Measurements from ENCODE around the gene IFNLR1.

IFNLR1 gene

GRCh38 chr1:24147194-24147593 lies 39.9 kb downstream of the IFNLR1 start:
- DNase-seq: no peak

DNA sequence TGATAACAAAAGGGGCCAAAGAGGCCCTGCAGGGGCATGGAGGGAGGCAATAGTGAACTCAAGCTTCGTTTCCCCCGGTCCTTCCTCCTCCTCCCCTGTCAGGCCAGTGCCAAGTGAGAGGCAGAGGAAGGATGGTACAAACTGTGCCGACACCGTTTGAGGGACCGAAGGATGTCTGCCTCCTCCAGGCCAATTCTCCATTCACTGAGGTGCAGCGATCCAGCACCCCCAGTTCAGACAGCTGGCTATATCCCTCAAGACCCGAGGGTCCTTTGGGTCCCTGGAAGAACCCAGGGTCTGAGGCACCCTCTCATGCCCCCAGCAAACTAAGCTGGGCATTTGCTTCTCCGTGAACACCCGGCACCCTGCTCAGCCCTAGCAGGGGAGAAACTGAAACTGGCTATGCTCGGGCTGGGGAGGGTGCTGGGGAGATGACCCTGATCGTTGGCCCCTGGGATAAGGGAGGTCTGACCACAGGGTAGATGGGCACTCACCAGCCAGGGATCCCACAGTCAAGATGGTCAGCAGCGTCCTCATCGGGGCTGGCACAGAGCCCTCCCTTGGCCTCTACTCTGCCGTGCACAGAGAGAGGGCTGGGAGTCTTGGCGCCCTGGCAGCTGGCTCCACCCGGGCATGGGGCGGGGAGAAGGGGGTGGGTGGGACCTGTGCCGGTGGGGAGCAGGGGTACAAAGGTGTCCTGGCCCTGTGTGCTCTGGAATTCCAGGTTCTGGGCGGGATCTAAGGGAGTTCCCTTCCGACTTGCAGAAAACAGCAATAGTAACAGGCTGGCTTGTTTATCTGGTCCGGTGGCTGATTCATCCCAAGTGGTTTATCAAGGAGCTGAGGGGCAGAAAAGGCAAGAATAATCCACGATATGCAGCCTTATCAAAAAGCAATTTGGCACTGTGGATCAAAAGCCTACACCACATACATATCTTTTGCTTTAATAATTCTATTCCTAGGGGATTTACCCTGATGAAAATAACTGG lies 44.2 kb downstream of the IFNLR1 start, which contains the start of gene IL22RA1:
Gene IL22RA1 (minus strand): TSS at position 595 of the 989 bp plus-strand sequence. CDS start 58 bp downstream, at position 537.
- DNase-seq: no peak

DNA sequence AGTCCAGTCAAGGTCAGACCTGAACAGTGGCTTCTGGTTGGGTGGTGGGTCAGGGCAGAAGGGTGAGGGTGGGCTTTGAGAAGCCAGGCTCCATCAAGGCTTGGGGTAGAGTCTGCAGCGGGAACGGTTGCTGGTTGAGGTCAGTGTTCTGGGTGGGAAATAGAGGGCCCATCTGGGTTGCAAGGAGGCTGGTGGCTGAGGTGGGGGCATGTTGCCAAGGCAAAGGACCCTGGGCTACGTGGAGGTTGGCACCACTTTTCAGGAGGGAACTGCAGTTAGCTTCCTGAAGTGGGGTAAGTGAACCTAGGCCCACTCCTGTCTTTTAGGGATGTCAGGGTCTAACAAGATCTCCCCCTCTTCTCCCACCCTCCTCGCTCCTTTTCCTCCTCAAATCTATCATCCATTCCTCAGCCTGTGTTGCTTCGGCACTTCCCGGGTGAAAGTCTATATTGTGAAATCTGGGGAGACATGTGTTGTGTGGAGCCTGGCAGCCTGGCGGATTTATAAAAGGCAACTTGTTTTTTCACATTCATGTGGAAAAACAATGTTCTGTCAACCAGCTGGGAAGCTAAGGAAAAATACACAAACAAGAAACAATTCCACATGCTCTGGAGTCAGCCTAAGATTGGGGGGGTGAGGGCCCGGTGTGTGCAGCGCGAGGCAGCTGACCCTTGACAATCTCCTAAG lies 45.6 kb downstream of the IFNLR1 start:
- DNase-seq: no peak

DNA sequence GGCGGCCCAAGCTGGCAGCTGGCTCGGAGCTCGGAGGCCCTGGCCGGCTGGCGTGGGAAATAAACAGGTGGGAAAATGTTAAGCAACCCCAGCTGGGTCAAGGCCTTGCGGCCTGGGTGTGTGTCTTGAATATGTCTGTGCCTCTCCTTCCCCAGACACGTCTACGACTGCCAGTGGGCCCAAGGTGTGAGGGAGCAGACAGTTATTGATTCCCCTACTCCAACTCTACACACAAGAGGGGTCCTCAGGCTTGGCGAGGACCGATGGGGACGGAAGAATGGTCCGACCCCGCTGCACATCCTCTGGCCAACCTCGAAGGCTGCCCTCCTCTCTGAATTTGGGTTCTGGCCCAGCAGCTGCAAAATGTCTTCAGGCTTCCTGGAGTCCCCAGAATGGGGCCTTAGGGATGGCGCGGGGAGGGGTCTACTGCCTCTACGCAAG lies 46.3 kb downstream of the IFNLR1 start:
- no peak for DNase-seq

GRCh38 chr1:24139841-24140425 lies 47.2 kb downstream of the IFNLR1 start:
- no peak for DNase-seq

- no peak for DNase-seq
Measured at GRCh38 chr1:24139222-24139489, 47.9 kb downstream of the IFNLR1 start.

GRCh38 chr1:24138476-24139221 lies 48.4 kb downstream of the IFNLR1 start:
- DNase-seq: no peak

DNA sequence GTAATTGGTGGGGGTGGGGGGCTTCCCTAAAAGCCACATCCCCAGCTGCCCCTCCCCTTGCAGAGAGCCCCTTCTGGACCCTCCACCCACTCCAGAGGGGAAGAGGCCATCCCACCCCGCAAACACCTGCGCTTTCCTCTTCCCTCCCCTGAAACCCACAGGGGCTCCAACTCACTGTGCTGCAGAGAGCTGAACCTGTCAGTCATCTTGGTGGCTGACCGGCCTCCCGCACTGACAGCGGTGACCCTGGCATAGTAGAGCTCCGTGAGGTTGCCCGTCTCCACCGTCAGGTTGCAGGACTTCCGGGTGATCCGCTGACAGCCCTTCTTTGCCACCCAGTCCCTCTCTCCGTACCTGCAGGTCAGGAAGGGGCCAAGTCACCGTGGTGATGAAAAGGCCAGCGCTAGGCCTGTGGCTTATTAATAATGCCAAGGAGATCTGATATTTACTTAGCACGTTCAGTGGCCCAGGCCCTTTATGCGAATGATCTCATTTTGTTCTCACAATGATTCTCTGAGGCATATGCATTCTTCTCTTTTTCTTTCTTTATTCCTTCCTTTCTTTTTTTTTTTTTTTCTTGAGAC lies 50.0 kb downstream of the IFNLR1 start:
- no peak for DNase-seq

DNA sequence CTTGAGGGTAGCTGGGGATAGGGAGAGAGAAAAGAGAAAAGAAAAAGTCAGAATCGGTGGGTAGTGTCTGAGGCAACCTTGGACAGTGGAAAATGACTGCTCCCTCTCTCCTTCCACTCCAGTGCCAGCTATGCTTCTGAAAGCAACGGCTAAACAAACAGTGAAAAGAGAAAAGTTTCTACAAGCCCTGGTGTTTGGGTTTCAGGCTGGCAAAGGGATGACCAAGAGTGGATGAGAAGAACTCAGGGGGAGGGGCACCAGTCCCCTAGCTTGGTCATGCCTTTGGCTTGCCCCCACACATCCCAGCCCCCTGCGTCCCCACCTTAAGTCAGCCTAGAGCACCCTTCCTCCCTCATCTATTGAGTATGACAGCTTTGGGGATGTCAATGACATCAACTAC lies 52.7 kb downstream of the IFNLR1 start:
- DNase-seq: no peak

GRCh38 chr1:24133819-24134218 lies 53.3 kb downstream of the IFNLR1 start:
- DNase-seq: no peak

GRCh38 chr1:24130385-24130784 lies 56.7 kb downstream of the IFNLR1 start:
- no peak for DNase-seq

DNA sequence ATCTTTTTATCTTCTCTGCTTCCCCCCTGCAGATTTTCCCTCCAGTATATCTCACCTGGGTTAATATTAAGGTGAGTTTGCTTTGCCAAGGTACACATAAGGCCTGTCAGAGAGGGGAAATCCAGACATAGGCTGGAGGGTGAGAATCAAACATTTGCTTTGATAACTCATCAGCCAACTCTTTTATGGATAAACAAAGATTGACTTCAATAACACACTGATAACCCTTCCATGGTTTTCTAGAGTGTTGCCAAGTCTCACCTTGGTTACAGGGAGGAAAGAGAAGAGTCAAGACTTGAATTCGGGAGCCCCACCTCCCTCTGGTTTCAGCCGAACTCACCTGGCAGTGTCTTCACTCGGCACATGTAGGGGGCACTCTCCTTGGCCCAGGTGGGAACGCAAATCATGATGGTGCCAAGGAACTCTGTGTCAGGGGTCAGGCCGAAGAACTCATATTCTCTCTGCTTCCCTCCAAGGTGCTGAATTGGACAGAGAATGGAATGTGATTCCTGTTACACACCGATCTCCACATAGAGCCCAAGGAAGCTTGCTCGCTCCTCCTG lies 59.2 kb downstream of the IFNLR1 start:
- DNase-seq: no peak

DNA sequence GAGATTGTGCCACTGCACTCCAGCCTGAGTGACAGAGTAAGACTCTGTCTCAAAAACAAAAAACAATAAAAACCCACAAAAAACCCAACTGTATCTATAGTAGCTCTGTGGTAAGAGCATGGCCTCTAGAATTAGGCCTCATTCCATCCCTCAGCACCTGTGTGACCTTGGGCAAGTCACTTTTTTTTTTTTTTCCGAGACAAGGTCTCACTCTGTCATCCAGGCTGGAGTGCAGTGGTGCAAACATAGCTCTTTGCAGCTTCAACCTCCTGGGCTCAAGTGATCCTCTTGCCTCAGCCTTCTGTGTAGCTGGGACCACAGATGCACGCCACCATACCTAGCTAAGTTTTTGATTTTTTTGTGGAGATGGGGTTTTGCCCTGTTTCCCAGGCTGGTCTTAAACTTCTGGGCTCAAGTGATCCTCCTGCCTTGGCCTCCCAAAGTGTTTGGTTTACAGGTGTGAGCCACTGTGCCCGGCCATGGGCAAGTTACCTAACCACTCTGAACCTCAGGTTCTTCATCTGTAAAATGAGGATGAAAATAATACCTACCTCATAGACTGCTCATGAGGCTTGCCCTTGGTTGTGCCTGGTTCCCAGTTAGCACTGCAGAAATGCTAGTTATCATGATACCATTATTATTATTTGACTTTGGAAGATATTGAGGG lies 59.8 kb downstream of the IFNLR1 start:
- DNase-seq: no peak

GRCh38 chr1:24126672-24127023 lies 60.4 kb downstream of the IFNLR1 start:
- no peak for DNase-seq

GRCh38 chr1:24126018-24126671 lies 60.9 kb downstream of the IFNLR1 start:
- DNase-seq: no peak

DNA sequence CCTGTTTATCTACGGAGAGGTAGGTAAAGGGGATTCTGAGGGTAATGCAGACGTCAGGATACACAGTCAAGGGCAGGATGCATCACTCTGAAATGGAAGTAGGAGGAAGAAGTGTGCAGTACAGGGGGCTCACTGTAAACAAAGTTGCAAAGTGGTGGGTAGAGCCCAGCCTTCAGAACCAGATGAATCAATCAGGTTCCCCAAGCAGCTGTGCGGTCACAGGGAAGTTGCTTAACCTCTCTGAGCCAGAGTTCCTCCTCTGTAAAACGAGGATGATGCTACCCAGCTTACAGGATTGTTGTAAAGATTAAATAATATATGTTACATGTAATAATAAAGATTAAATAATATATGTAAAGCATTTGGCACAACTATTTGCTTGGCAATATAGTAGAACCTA lies 61.6 kb downstream of the IFNLR1 start:
- DNase-seq: no peak

- DNase-seq: no peak
Measured at GRCh38 chr1:24124980-24125379, 62.1 kb downstream of the IFNLR1 start.

- no peak for DNase-seq
Measured at GRCh38 chr1:24123611-24124010, 63.5 kb downstream of the IFNLR1 start.

GRCh38 chr1:24122776-24123175 lies 64.3 kb downstream of the IFNLR1 start:
- no peak for DNase-seq

- DNase-seq: no peak
Measured at GRCh38 chr1:24121406-24121805, 65.7 kb downstream of the IFNLR1 start.

GRCh38 chr1:24120965-24121364 lies 66.1 kb downstream of the IFNLR1 start:
- no peak for DNase-seq
